ENCODE results near the gene MOCOS.
"Not testable (repeated sequence)": the region's sequence is repeated elsewhere in the genome, so short reads cannot be mapped to it uniquely, and the experiment has no call there.

Gene MOCOS

DNA sequence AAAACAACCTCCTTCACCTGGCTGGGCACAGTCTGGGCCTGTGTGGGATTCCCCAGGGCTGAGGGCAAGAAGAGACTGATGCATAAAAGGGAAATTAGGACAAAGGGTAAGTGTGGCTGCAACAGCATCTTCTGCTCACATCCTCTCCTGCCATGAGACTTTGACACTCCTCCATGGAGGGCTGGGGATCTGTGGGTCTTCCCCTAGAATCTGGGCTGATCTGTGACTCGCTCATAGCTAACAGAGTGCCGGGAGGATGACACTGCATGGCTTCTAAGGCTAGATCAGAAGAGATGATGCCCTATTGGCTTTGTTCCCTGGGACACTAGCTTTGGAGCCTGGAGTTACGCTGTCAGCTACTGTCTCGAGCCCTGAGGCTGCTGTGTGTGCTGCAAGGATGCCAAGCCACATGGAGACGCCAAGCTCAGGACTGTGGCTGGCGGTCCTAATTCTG lies 24.3 kb downstream of the MOCOS start:
- H3K27me3 Mint-ChIP-seq (ENCODE audit: low read depth), result no peaks in the 10 kb centered on the region
- H3K9me3 Mint-ChIP-seq, result peaks cover 14% of the 10 kb centered on the region
- H3K36me3 Mint-ChIP-seq (ENCODE audit: low read depth), result no peaks in the 10 kb centered on the region
- H3K27ac Mint-ChIP-seq, result peak overlapping the region in 1 of 3 experiments; percentile 68
- H3K4me1 Mint-ChIP-seq, result peaks cover 16% of the 10 kb centered on the region
- no peak overlapping the region for H3K4me3 Mint-ChIP-seq
- TF ChIP-seq, protein P1, sequence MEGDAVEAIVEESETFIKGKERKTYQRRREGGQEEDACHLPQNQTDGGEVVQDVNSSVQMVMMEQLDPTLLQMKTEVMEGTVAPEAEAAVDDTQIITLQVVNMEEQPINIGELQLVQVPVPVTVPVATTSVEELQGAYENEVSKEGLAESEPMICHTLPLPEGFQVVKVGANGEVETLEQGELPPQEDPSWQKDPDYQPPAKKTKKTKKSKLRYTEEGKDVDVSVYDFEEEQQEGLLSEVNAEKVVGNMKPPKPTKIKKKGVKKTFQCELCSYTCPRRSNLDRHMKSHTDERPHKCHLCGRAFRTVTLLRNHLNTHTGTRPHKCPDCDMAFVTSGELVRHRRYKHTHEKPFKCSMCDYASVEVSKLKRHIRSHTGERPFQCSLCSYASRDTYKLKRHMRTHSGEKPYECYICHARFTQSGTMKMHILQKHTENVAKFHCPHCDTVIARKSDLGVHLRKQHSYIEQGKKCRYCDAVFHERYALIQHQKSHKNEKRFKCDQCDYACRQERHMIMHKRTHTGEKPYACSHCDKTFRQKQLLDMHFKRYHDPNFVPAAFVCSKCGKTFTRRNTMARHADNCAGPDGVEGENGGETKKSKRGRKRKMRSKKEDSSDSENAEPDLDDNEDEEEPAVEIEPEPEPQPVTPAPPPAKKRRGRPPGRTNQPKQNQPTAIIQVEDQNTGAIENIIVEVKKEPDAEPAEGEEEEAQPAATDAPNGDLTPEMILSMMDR (IDR thresholded peaks at IDR 0.05; ENCODE audit: unreplicated experiment in 3 of 3), result no peak

DNA sequence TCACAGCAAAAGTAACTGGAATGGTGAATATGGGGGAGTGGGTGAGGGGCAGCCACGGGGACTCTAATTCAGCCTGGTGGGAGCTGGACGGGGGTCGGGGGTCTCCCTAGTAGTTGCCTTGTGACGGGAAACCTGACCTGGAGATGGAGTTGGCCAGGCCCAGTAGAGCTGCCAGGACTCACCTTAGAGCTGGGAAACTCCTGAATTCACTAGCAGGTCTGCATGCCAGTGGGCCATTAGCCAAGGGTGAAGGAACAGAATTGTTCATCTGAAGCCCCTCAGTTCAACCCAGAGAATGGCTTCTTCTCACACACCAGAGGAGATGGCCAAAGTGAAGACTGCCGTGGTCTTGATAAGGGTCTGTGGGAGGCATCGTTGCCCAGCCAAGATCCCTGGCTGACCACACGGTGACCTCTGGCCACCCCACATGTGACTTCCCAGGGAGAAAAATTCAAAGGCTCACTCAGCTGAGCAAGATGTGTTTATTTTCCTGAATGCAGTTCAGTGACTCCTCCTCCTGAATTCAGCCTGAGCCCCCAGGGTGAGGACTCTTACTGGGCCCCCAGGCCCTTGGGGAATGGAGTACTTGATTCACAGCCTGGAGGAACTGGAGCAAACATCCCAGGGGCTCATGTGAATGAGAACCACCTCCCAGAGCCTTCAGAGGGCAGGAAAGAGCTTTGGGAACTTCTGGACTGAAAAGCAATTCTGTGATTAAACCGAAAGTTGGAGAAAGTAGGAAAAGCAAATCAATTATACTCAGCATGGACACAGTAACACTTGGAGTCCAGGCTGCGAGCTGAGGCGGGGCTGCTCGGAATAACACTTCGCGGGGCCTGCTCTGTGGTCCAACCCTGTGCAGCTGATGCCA lies 25.2 kb downstream of the MOCOS start:
- TF ChIP-seq, protein P1 (IDR thresholded peaks at IDR 0.05; ENCODE audit: unreplicated experiment in 3 of 3), result no peak
- Mint-ChIP-seq H3K4me1 (peaks cover 16% of the 10 kb centered on the region), H3K9me3 (peaks cover 12% of the 10 kb centered on the region), H3K4me3 (no peak overlapping the region), H3K36me3 (ENCODE audit: low read depth) (no peaks in the 10 kb centered on the region), H3K27me3 (ENCODE audit: low read depth) (no peaks in the 10 kb centered on the region), H3K27ac (peak overlapping the region in 2 of 3 experiments; percentile 18 to 68)

DNA sequence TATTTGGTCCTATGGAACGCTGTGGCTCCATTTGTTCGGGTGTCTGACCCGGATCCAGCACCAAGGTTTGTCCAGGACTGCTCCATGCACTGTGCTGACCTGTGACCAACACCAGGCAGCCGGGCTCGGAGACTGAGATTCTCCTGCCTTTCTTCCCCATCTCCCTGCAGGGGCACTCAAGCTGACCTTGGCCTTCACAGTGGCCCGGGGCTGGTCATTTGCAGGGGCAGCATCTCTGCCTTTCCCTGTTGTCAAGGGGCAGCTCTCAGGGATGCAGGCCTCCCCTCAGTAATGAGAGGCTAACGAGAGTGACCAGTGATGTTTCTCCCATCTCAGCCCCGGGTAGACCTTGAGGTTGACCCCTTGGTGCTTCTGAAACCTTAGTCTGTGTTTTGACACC lies 27.5 kb downstream of the MOCOS start:
- peaks cover 3% of the 10 kb centered on the region for H3K27me3 Mint-ChIP-seq (ENCODE audit: low read depth)
- H3K27ac Mint-ChIP-seq, result no peak overlapping the region
- no peaks in the 10 kb centered on the region for H3K9me3 Mint-ChIP-seq
- TF ChIP-seq, protein P1 (IDR thresholded peaks at IDR 0.05; ENCODE audit: unreplicated experiment in 3 of 3), result no peak
- H3K36me3 Mint-ChIP-seq (ENCODE audit: low read depth), result no peaks in the 10 kb centered on the region
- H3K4me1 Mint-ChIP-seq, result peaks cover 16% of the 10 kb centered on the region
- H3K4me3 Mint-ChIP-seq, result no peak overlapping the region

DNA sequence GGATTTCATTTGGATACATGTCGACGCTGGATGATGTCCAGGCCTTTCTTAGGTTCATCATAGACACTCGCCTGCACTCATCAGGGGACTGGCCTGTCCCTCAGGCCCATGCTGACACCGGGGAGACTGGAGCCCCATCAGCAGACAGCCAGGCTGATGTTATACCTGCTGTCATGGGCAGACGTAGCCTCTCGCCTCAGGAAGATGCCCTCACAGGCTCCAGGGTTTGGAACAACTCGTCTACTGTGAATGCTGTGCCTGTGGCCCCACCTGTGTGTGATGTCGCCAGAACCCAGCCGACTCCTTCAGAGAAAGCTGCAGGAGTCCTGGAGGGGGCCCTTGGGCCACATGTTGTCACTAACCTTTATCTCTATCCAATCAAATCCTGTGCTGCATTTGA lies 28.3 kb downstream of the MOCOS start:
- Mint-ChIP-seq H3K9me3 (no peaks in the 10 kb centered on the region), H3K27ac (no peak overlapping the region), H3K4me3 (no peak overlapping the region), H3K4me1 (peaks cover 16% of the 10 kb centered on the region), H3K27me3 (ENCODE audit: low read depth) (peaks cover 3% of the 10 kb centered on the region), H3K36me3 (ENCODE audit: low read depth) (no peaks in the 10 kb centered on the region)
- TF ChIP-seq, protein P1 (IDR thresholded peaks at IDR 0.05; ENCODE audit: unreplicated experiment in 3 of 3), result no peak

DNA sequence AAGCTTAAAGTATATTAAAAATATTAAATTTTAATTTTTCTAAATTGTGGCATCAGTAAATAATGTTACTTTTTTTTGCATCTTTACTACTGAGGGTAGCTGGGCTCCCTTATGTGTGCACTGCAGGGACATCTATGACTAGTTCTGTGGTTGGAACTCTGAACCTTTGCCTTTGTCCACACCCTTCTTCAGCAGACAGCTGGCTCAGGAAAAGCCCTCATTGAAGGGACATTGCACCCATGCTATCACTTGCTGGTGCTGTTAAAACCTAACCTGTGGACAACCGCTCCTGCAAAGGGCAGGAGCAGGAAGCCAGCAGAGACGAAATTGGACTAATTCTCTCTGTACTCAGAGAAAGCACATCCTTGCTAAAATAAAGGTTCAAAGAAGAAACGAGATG lies 30.1 kb downstream of the MOCOS start:
- H3K36me3 Mint-ChIP-seq (ENCODE audit: low read depth), result no peaks in the 10 kb centered on the region
- peaks cover 3% of the 10 kb centered on the region for H3K27me3 Mint-ChIP-seq (ENCODE audit: low read depth)
- TF ChIP-seq, protein P1 (IDR thresholded peaks at IDR 0.05; ENCODE audit: unreplicated experiment in 3 of 3), result no peak
- peaks cover 8% of the 10 kb centered on the region for H3K4me1 Mint-ChIP-seq
- no peak overlapping the region for H3K27ac Mint-ChIP-seq
- no peak overlapping the region for H3K4me3 Mint-ChIP-seq
- H3K9me3 Mint-ChIP-seq, result no peaks in the 10 kb centered on the region

DNA sequence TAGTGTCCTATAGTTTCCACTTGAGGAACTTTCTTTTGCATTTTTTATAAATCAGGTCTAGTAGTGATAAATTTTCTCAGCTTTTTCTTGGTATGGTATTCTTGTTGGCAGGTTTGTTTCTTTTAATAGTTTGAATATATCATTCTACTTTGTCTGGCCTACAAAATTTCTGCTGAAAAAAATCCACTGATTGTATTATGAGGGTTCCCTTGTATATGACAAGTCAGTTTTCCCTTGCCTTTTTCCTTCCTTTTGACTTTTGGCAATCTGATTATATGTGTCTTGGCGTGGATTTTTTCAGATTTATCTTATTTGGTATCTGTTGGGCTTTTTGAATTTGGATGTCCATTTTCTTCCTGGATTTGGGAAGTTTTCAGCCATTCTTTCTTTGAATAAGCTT lies 41.9 kb downstream of the MOCOS start:
- Mint-ChIP-seq H3K9me3 (peaks cover 55% of the 10 kb centered on the region), H3K4me1 (no peaks in the 10 kb centered on the region)

DNA sequence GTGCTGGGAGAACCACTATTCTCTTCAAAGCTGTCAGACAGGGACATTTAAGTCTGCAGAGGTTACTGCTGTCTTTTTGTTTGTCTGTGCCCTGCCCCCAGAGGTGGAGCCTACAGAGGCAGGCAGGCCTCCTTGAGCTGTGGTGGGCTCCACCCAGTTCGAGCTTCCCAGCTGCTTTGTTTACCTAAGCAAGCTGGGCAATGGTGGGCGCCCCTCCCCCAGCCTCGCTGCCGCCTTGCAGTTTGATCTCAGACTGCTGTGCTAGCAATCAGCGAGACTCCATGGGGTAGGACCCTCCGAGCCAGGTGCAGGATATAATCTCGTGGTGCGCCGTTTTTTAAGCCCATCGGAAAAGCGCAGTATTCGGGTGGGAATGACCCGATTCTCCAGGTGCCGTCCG lies 53.2 kb downstream of the MOCOS start:
- H3K4me1 Mint-ChIP-seq; H3K4me3 Mint-ChIP-seq; H3K27ac Mint-ChIP-seq; H3K36me3 Mint-ChIP-seq (ENCODE audit: low read depth); H3K27me3 Mint-ChIP-seq (ENCODE audit: low read depth): not testable (repeated sequence)
- H3K9me3 Mint-ChIP-seq, result peaks cover 33% of the 10 kb centered on the region

More for the DNA sequence above, 41.9 kb downstream of the MOCOS start:
- no peak overlapping the region for H3K4me3 Mint-ChIP-seq
- TF ChIP-seq, protein P1 (IDR thresholded peaks at IDR 0.05; ENCODE audit: unreplicated experiment in 3 of 3), result no peak
- H3K36me3 Mint-ChIP-seq (ENCODE audit: low read depth), result peaks cover 11% of the 10 kb centered on the region
- no peak overlapping the region for H3K27ac Mint-ChIP-seq
- H3K27me3 Mint-ChIP-seq (ENCODE audit: low read depth), result no peaks in the 10 kb centered on the region
